HG03135 (cell line): ENCODE data around the gene SNRPD2.
"Not testable (repeated sequence)": the region's sequence is repeated elsewhere in the genome, so short reads cannot be mapped to it uniquely, and the experiment has no call there.

Experiments
- ATAC-seq: cut with Tn5 transposase; IDR thresholded peaks from one replicate; pipeline ENCODE4 v1.9.1; 2021; ENCODE audit warnings: mild to moderate bottlenecking, moderate library complexity; ENCODE audit not compliant: unreplicated experiment

SNRPD2 gene

GRCh38 chr19:45705710-45706415 is 14.1 kb upstream of the SNRPD2 start:
- ATAC-seq: no peak

- ATAC-seq: no peak
Observed at GRCh38 chr19:45705115-45705514, 13.4 kb upstream of the SNRPD2 start.

- ATAC-seq: no peak
Observed at GRCh38 chr19:45701676-45702075, 9.9 kb upstream of the SNRPD2 start.

- ATAC-seq: no peak
Observed at GRCh38 chr19:45693106-45693788, 1.5 kb upstream of the SNRPD2 start.

- ATAC-seq: peak; percentile 83
Observed at GRCh38 chr19:45692187-45693105, 693 bp upstream of the SNRPD2 start, which contains the start of gene QPCTL. TSS of gene QPCTL (plus strand) at chr19:45692666. CDS start at chr19:45692704, 38 bp downstream.

GRCh38 chr19:45687599-45687998 is 4.2 kb downstream of the SNRPD2 start:
- no peak for ATAC-seq

GRCh38 chr19:45685045-45685444 is 6.7 kb downstream of the SNRPD2 start:
- ATAC-seq: not testable (repeated sequence)

GRCh38 chr19:45682908-45683307 is 8.8 kb downstream of the SNRPD2 start:
- no peak for ATAC-seq

GRCh38 chr19:45682117-45682516 is 9.6 kb downstream of the SNRPD2 start:
- ATAC-seq: no peak

GRCh38 chr19:45681391-45682015 is 10.2 kb downstream of the SNRPD2 start:
- ATAC-seq: peak; percentile 65

- ATAC-seq: no peak
Observed at GRCh38 chr19:45677351-45678230, 14.2 kb downstream of the SNRPD2 start.

- ATAC-seq: no peak
Observed at GRCh38 chr19:45676851-45677263, 14.9 kb downstream of the SNRPD2 start.

- no peak for ATAC-seq
Observed at GRCh38 chr19:45674946-45675345, 16.8 kb downstream of the SNRPD2 start.

GRCh38 chr19:45670670-45671453 is 20.9 kb downstream of the SNRPD2 start:
- peak; percentile 44 for ATAC-seq

GRCh38 chr19:45668342-45668871 is 23.3 kb downstream of the SNRPD2 start:
- no peak for ATAC-seq

GRCh38 chr19:45667620-45668341 is 24.0 kb downstream of the SNRPD2 start, which contains the start of gene GIPR:
TSS of gene GIPR (plus strand) at chr19:45668221. CDS start at chr19:45669521, 1,300 bp downstream.
- ATAC-seq: no peak

GRCh38 chr19:45664575-45664974 is 27.2 kb downstream of the SNRPD2 start:
- no peak for ATAC-seq

- no peak for ATAC-seq
Observed at GRCh38 chr19:45663800-45664199, 28.0 kb downstream of the SNRPD2 start.
